ENCODE results near the gene CRYBG3. TPM values are rescaled to one million over a fixed set of nuclear protein-coding genes. Genes with fewer than 3 reads are reported as not detected.

CRYBG3 gene
- 1 to 10 TPM; 5.3 to 6.2 TPM for total RNA-seq

DNA sequence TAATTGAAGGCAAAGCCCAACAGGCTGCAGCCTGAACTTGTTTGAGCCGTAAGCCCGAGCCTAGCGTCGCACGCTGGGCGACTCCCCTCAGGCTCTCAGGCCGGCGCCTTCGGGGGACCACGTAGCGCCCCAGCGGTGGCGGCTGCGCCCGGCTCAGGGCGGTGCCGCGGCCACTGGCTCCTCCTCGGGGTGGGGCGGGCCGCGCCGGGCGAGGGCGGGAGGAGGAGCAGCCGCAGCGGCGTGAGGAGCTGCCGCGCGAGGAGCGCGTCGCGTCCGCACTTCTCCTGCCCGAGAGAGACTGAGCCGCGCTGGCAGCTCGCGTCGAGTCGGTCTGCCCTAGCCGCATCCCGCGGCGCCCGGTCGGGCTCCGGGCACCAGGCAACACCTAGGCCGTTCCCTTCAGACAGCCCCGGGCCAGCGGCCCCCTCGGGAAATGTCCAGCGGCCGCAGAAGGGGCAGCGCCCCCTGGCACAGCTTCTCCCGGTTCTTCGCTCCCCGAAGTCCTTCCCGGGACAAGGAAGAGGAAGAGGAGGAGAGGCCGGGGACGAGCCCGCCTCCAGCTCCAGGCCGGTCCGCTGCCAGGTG lies at the start of gene CRYBG3:
Gene CRYBG3, plus strand, starts transcription at position 238 of the 585 bp plus-strand sequence. Its CDS starts 196 bp downstream, at position 434.
- H3K9me3 Mint-ChIP-seq = no peaks in the 10 kb centered on the region
- peaks cover 21% of the 10 kb centered on the region for H3K4me1 Mint-ChIP-seq
- DNase-seq = peak; percentile 82
- H3K36me3 Mint-ChIP-seq (ENCODE audit: low read depth) = no peaks in the 10 kb centered on the region
- ChIA-PET POLR2A (interaction anchor here (0.7 to 1.0 kb wide), 2 partner anchors 51 to 201 kb away, joined by 3 read pairs; no protein-coding TSS in a partner anchor), CTCF (interaction anchor here (0.8 to 2.3 kb wide), 12 partner anchors 10 to 685 kb away, joined by 3 to 8 read pairs (median 4); no protein-coding TSS in a partner anchor)
- H3K4me3 Mint-ChIP-seq = peak within 1 kb of the TSS; percentile 90
- peak within 1 kb of the TSS; percentile 88 for H3K27ac Mint-ChIP-seq
- peaks cover 43% of the 10 kb centered on the region for H3K27me3 Mint-ChIP-seq

DNA sequence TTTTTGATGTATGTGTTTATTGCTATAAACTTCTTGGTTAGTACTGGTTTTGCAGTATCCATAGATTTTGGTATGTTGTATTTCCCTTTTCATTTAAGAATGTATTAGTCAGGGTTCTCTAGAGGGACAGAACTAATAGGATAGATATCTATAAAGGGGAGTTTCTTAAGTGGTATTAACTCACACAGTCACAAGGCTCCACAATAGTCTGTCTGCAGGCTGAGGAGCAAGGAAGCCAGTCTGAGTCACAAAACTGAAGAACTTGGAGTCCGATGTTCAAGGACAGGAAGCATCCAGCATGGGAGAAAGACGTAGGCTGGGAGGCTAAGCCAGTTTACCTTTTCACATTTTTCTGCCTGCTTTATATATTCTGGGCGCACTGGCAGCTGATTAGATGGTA lies 48.9 kb upstream of the CRYBG3 start:
- no peak for DNase-seq
- no peak overlapping the region for H3K4me3 Mint-ChIP-seq
- H3K4me1 Mint-ChIP-seq = no peaks in the 10 kb centered on the region
- H3K27ac Mint-ChIP-seq = no peak overlapping the region
- no peaks in the 10 kb centered on the region for H3K27me3 Mint-ChIP-seq
- CTCF ChIA-PET = interaction anchor here (0.7 kb wide), 1 partner anchor 591 kb away, joined by 3 read pairs; no protein-coding TSS in a partner anchor
- H3K36me3 Mint-ChIP-seq (ENCODE audit: low read depth) = peaks cover 19% of the 10 kb centered on the region
- H3K9me3 Mint-ChIP-seq = no peaks in the 10 kb centered on the region
- POLR2A ChIA-PET = no interaction called here

DNA sequence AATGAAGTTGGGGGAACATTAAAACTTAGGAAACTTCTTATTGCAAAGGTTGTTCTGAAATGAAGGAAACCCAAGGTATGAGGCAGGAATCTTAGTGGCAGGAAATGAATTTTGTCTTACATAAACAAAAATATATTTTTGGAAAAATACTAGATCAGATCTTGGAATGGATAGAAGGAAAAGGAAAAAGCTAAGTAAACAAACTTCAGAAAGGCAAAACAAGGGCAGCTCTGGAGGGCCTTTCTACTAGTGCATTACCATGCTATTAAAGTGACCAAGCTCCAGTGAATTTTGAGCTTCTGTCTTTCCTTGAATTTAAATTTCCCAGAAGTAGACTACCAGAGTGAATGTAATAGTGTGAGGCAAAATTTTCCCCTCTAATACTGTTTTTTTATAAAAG lies 43.7 kb upstream of the CRYBG3 start:
- Mint-ChIP-seq H3K9me3 (no peaks in the 10 kb centered on the region), H3K27ac (no peak overlapping the region), H3K4me3 (no peak overlapping the region), H3K27me3 (no peaks in the 10 kb centered on the region), H3K36me3 (ENCODE audit: low read depth) (no peaks in the 10 kb centered on the region), H3K4me1 (no peaks in the 10 kb centered on the region)
- no peak for DNase-seq
- CTCF ChIA-PET = no interaction called here
- POLR2A ChIA-PET = no interaction called here

- H3K4me3 Mint-ChIP-seq = no peak overlapping the region
- H3K27me3 Mint-ChIP-seq = no peaks in the 10 kb centered on the region
- peaks cover 3% of the 10 kb centered on the region for H3K4me1 Mint-ChIP-seq
- CTCF ChIA-PET = interaction anchor here (0.6 to 1.7 kb wide), 10 partner anchors 10 to 504 kb away, joined by 3 to 7 read pairs (median 4); no protein-coding TSS in a partner anchor
- no peak overlapping the region for H3K27ac Mint-ChIP-seq
- DNase-seq = peak; percentile 63
- no peaks in the 10 kb centered on the region for H3K9me3 Mint-ChIP-seq
- H3K36me3 Mint-ChIP-seq (ENCODE audit: low read depth) = no peaks in the 10 kb centered on the region
- POLR2A ChIA-PET = no interaction called here
These were observed 28.3 kb upstream of the CRYBG3 start for GRCh38 chr3:97793420-97794019.

- Mint-ChIP-seq H3K27ac (no peak overlapping the region), H3K4me3 (no peak overlapping the region), H3K36me3 (ENCODE audit: low read depth) (no peaks in the 10 kb centered on the region), H3K4me1 (peaks cover 3% of the 10 kb centered on the region), H3K27me3 (no peaks in the 10 kb centered on the region), H3K9me3 (no peaks in the 10 kb centered on the region)
- DNase-seq = no peak
- ChIA-PET POLR2A (no interaction called here), CTCF (interaction anchor here (0.7 to 0.9 kb wide), 2 partner anchors 13 to 227 kb away, joined by 3 read pairs; no protein-coding TSS in a partner anchor)
These were observed 25.9 kb upstream of the CRYBG3 start for GRCh38 chr3:97795951-97796350.

GRCh38 chr3:97804471-97804870 lies 17.3 kb upstream of the CRYBG3 start:
- DNase-seq = no peak
- Mint-ChIP-seq H3K36me3 (ENCODE audit: low read depth) (no peaks in the 10 kb centered on the region), H3K9me3 (peaks cover 1% of the 10 kb centered on the region), H3K4me3 (no peak overlapping the region), H3K27ac (no peak overlapping the region), H3K4me1 (no peaks in the 10 kb centered on the region), H3K27me3 (peaks cover 4% of the 10 kb centered on the region)
- CTCF ChIA-PET = interaction anchor here (0.9 to 1.8 kb wide), 3 partner anchors 11 to 209 kb away, joined by 3 to 7 read pairs (median 4); no protein-coding TSS in a partner anchor
- POLR2A ChIA-PET = interaction anchor here (0.8 kb wide), 1 partner anchor 13 kb away, joined by 3 read pairs; no protein-coding TSS in a partner anchor

- peaks cover 10% of the 10 kb centered on the region for H3K27me3 Mint-ChIP-seq
- DNase-seq = no peak
- H3K27ac Mint-ChIP-seq = no peak overlapping the region
- POLR2A ChIA-PET = no interaction called here
- H3K9me3 Mint-ChIP-seq = no peaks in the 10 kb centered on the region
- peaks cover 10% of the 10 kb centered on the region for H3K4me1 Mint-ChIP-seq
- H3K4me3 Mint-ChIP-seq = no peak overlapping the region
- CTCF ChIA-PET = interaction anchor here (1.0 kb wide), 1 partner anchor 11 kb away, joined by 3 read pairs; no protein-coding TSS in a partner anchor
- H3K36me3 Mint-ChIP-seq (ENCODE audit: low read depth) = no peaks in the 10 kb centered on the region
These were observed 10.9 kb upstream of the CRYBG3 start for GRCh38 chr3:97810779-97811390.

DNA sequence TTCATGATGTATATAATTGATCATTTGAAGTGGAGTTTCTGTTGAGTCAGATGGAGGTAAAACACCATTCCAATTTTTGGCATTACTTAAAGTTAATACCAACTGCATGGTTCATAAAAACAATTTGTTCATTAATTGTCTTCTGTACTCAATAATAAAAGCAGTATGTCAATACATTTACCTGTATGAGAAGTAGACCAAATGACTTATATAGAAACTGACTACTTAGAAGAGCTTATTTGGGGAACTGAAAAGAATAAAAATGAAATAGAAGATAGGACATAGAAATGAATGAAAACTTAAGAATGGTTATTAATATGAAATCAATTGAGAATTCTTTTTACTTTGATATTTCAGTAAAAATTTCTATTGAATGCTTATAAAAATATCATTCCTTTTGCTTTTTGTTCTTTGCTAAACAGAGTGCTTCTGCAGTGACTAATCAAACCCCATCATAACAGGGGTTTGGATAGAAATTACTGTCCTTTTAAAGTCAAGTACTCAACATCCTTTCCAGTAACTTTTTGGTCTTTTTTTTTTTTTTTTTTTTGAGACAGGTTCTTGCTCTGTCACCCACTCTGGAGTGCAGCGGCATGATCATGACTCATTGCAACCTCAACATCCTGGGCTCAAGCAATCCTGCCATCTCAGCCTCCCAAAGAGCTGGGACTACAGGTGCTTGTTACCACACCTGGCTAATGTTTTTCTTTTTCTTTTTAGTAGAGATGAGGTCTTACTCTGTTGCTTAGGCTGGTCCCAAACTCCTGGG lies 6.5 kb upstream of the CRYBG3 start:
- DNase-seq = peak; percentile 63
- ChIA-PET POLR2A (interaction anchor here (0.5 kb wide), 1 partner anchor 774 kb away, joined by 3 read pairs; no protein-coding TSS in a partner anchor), CTCF (interaction anchor here (1.3 kb wide), 1 partner anchor 209 kb away, joined by 3 read pairs; no protein-coding TSS in a partner anchor)
- Mint-ChIP-seq H3K4me1 (peaks cover 15% of the 10 kb centered on the region), H3K9me3 (no peaks in the 10 kb centered on the region), H3K27me3 (peaks cover 10% of the 10 kb centered on the region), H3K36me3 (ENCODE audit: low read depth) (no peaks in the 10 kb centered on the region), H3K4me3 (no peak overlapping the region), H3K27ac (no peak overlapping the region)

GRCh38 chr3:97816811-97817210 lies 5.0 kb upstream of the CRYBG3 start:
- ChIA-PET CTCF (no interaction called here), POLR2A (no interaction called here)
- H3K4me1 Mint-ChIP-seq = peaks cover 24% of the 10 kb centered on the region
- no peak overlapping the region for H3K4me3 Mint-ChIP-seq
- peaks cover 14% of the 10 kb centered on the region for H3K27me3 Mint-ChIP-seq
- H3K36me3 Mint-ChIP-seq (ENCODE audit: low read depth) = no peaks in the 10 kb centered on the region
- no peak for DNase-seq
- no peaks in the 10 kb centered on the region for H3K9me3 Mint-ChIP-seq
- no peak overlapping the region for H3K27ac Mint-ChIP-seq

DNA sequence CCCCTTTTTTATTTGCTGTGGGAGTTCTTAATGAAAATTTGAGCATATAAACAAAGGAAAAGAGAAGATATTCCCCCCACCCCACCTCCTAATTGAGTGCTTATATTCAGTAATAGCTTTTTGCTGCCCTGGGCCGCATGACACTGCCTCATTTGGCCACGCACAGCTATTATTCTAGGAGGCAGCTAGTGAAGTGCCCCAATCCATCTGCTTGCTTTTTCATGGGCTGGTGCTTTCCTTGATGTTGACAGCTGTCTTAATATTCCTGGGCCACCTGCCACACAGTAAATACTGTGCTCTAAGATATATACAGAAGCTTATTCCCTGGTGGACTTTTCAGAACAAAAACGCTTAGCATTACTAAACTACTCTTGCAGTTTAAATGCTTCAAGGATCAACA lies 3.8 kb upstream of the CRYBG3 start:
- Mint-ChIP-seq H3K4me3 (no peak overlapping the region), H3K4me1 (peaks cover 30% of the 10 kb centered on the region), H3K27ac (no peak overlapping the region), H3K27me3 (peaks cover 21% of the 10 kb centered on the region), H3K36me3 (ENCODE audit: low read depth) (no peaks in the 10 kb centered on the region), H3K9me3 (no peaks in the 10 kb centered on the region)
- CTCF ChIA-PET = no interaction called here
- DNase-seq = no peak
- POLR2A ChIA-PET = interaction anchor here (0.6 kb wide), 1 partner anchor 13 kb away, joined by 3 read pairs; no protein-coding TSS in a partner anchor

GRCh38 chr3:97820780-97821179 lies 1.0 kb upstream of the CRYBG3 start:
- H3K9me3 Mint-ChIP-seq = no peaks in the 10 kb centered on the region
- ChIA-PET POLR2A (interaction anchor here (0.5 kb wide), 1 partner anchor 58 kb away, joined by 3 read pairs; no protein-coding TSS in a partner anchor), CTCF (interaction anchor here (0.8 to 2.3 kb wide), 9 partner anchors 16 to 686 kb away, joined by 3 to 8 read pairs (median 4); no protein-coding TSS in a partner anchor)
- H3K4me1 Mint-ChIP-seq = peaks cover 27% of the 10 kb centered on the region
- DNase-seq = no peak
- peak overlapping the region; percentile 90 for H3K4me3 Mint-ChIP-seq
- no peaks in the 10 kb centered on the region for H3K36me3 Mint-ChIP-seq (ENCODE audit: low read depth)
- H3K27ac Mint-ChIP-seq = peak overlapping the region; percentile 88
- peaks cover 43% of the 10 kb centered on the region for H3K27me3 Mint-ChIP-seq

DNA sequence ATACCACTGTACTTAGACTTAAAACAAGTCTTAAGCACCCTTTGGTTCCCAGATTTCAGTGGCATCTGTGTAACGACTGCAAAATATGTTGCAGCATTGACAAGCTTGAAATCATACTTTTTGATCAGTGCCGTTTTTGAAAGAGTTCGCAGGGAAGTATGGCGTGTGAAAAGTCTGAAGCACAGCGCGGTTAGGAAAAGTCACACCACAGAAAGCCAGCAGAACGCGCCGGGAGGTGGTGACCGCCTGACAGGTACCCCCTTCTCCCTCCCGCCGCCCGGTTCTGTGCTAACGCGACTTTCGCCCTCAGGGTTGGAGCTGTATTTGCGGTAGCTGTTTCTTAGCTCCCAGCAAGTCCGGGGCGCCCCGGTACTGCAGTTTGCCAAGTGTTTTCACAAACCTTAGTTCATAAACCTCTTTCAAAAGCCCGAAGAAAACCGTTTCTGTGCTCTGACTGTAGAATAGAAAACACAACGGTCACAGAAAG lies 481 bp upstream of the CRYBG3 start:
- Mint-ChIP-seq H3K27me3 (peaks cover 43% of the 10 kb centered on the region), H3K4me1 (peaks cover 21% of the 10 kb centered on the region), H3K27ac (peak overlapping the region; percentile 88), H3K36me3 (ENCODE audit: low read depth) (no peaks in the 10 kb centered on the region), H3K4me3 (peak overlapping the region; percentile 90), H3K9me3 (no peaks in the 10 kb centered on the region)
- ChIA-PET CTCF (interaction anchor here (0.8 to 2.3 kb wide), 12 partner anchors 16 to 686 kb away, joined by 3 to 8 read pairs (median 4); no protein-coding TSS in a partner anchor), POLR2A (interaction anchor here (0.5 to 1.0 kb wide), 2 partner anchors 59 to 202 kb away, joined by 3 read pairs; no protein-coding TSS in a partner anchor)
- DNase-seq = peak; percentile 62

All from activated CD4-positive, alpha-beta T cell treated with anti-CD3 and anti-CD28 coated beads, Interleukin-2, amount 10 ng/mL, durations not matched to agents 7 days and 5 days (primary cell).